BJ (cell line): ENCODE results near the gene MSX2. TPM values are rescaled to one million over a fixed set of nuclear protein-coding genes. Genes with fewer than 3 reads are reported as not detected.

ENCODE experiments used
- CTCF ChIA-PET: fragments of 350-600 bp; formaldehyde crosslinking; extraction: SDS; loops from one replicate; lab custom pipeline; 2021; ENCODE audit warnings: antibody characterized with exemption, inconsistent platforms; lab: Yijun Ruan, JAX
- POLR2A ChIA-PET: fragments of 300-600 bp; sonication (Branson Sonifier 250); formaldehyde crosslinking; extraction: SDS; loops from one replicate; lab custom pipeline; 2021; ENCODE audit warnings: antibody characterized with exemption; lab: Charles Lee
- DNase-seq: peaks from one replicate; pipeline ENCODE4 v3.0.0-alpha.2; 2011; ENCODE audit warnings: low read depth
- H3K27me3 ChIP-seq: 2 replicates; pipeline ENCODE4 v1.6.0; 2011; ENCODE audit warnings: low read length; ENCODE audit not compliant: control insufficient read depth, insufficient read depth
- H3K36me3 ChIP-seq: 2 replicates; pipeline ENCODE4 v1.5.1; 2011; ENCODE audit warnings: low read length; ENCODE audit not compliant: control insufficient read depth, insufficient read depth
- H3K4me3 ChIP-seq: 2 replicates; pipeline ENCODE4 v1.5.1; 2011; ENCODE audit warnings: low read depth, mild to moderate bottlenecking, control low read depth, low read length
- polyA plus RNA-seq: library from polyadenylated mRNA; depleted of rRNA; stranded (reverse); fragments of >200 nt; gene quantifications from 2 replicates; pipeline ENCODE4 v1.2.3, GENCODE V29; 2011
- TF ChIP-seq, protein P1 (sequence below): IDR thresholded peaks from 2 replicates; pipeline ENCODE4 v1.5.1; 2011; ENCODE audit warnings: low read depth, mild to moderate bottlenecking, control low read depth, inconsistent platforms, low read length, moderate library complexity; ENCODE audit not compliant: insufficient read depth

Gene MSX2
- polyA plus RNA-seq, 1 experiment, result 2.1 TPM

DNA sequence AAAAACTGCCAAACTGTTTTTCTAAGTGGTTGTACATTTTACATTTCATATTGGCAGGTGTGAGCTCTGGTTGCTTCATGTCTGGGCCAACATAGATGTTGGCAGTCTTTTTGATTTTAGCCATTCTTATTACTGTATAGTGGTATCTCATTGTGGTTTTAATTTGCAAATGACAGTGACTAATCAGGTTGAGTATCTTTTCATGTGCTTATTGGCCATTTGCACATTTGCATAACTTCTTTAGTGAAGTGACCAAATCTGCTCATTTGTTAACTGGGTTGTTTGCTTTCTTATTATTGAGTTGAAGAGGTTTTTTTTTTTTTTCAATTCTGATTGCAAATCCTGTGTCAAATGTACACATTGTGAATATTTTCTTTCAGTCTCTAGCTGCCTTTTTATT, 36.9 kb upstream of the MSX2 start:
- POLR2A ChIA-PET, result no interaction called here
- no peak overlapping the region for H3K4me3 ChIP-seq
- CTCF ChIA-PET, result no interaction called here

DNA sequence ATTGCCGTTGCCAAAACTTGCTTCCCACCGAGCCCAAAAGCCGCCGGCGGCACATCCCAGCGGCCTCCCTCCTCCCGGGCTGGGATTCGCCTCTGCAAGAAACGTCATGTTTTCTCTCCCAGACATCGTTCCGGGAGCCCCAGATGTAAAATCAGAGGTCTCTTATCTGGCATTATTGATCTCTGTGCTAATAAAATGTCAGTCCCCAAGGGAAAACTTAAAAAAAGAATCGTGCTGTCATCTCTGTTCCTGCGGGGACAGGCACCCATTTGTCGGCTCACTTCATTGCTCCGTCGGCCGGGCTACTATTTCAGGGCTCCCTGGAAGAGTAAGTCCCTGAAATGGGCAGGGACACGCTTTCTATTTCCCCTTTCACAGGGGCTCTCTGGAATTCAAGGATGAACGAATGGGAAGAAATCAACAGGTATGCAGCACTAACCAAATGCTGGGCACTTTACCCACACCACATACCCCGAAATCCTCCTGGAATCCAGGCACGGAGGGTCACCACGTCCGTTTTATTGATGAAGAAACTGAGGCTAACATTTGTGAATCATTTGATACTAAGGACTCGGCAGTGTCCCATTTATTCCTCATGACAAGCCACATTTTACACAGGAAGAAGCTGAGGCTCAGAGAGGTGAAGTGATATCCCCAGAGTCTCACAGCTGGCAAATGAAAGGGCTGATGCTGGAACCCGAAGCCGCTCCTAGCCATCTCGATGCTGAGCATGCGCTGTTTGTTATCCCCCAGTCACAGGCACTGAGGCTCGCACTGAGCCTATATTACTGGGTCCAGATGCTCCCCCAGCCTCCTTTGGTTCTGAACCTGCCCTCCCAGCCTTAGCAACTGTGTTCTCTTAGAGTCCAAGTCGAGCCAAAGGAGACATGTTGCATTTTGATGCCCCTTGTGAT, 35.7 kb upstream of the MSX2 start:
- no peaks in the 10 kb centered on the region for H3K36me3 ChIP-seq
- ChIA-PET CTCF (no interaction called here), POLR2A (no interaction called here)
- DNase-seq, result no peak
- peaks cover 9% of the 10 kb centered on the region for H3K27me3 ChIP-seq
- TF ChIP-seq, protein P1, sequence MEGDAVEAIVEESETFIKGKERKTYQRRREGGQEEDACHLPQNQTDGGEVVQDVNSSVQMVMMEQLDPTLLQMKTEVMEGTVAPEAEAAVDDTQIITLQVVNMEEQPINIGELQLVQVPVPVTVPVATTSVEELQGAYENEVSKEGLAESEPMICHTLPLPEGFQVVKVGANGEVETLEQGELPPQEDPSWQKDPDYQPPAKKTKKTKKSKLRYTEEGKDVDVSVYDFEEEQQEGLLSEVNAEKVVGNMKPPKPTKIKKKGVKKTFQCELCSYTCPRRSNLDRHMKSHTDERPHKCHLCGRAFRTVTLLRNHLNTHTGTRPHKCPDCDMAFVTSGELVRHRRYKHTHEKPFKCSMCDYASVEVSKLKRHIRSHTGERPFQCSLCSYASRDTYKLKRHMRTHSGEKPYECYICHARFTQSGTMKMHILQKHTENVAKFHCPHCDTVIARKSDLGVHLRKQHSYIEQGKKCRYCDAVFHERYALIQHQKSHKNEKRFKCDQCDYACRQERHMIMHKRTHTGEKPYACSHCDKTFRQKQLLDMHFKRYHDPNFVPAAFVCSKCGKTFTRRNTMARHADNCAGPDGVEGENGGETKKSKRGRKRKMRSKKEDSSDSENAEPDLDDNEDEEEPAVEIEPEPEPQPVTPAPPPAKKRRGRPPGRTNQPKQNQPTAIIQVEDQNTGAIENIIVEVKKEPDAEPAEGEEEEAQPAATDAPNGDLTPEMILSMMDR, result no peak
- H3K4me3 ChIP-seq, result no peak overlapping the region

More for the DNA sequence above, 36.9 kb upstream of the MSX2 start:
- DNase-seq, result no peak
- Histone ChIP-seq H3K36me3 (no peaks in the 10 kb centered on the region), H3K27me3 (peaks cover 9% of the 10 kb centered on the region)
- TF ChIP-seq, protein P1, result no peak

DNA sequence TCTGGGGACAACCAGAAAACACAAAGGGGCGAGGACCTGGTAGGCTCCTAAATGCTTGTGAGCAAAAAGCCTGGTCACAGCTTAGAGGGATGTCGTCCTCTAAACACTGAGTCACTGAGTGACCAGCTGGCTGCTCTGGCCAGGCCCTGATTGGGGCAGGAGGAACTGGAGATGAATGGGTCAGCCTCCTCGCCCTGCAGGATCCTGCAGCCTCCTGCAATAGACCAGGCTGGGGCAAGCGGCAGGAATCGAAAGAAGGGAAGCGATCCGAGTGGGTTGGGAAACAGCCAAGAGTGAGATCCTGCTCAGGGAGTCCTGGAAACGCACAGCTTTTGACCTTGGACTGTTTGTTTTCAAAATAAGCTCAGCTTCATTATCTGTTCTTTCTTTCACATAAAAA, 34.1 kb upstream of the MSX2 start:
- CTCF ChIA-PET, result no interaction called here
- no peaks in the 10 kb centered on the region for H3K36me3 ChIP-seq
- TF ChIP-seq, protein P1, result no peak
- POLR2A ChIA-PET, result no interaction called here
- no peak for DNase-seq
- peaks cover 9% of the 10 kb centered on the region for H3K27me3 ChIP-seq
- H3K4me3 ChIP-seq, result no peak overlapping the region

DNA sequence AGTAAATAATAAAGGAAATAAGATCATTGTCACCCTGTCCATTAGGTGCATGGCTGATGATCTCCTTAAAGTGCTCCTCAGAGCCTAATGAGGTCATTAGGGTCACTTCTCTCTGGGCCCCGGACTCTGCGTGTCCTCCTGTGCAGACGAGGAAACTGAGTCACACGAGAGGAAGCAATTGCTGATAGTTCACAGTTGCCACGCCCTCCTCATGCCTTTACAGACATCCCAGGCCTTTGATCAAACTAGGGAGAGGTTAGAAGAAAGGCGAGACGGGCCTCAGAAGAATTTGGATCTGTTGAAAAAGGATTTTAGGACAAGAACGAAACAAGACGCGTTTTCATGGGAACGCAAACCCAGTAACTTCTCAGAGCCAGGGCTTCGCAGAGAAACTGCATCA, 32.0 kb upstream of the MSX2 start:
- Histone ChIP-seq H3K27me3 (peaks cover 9% of the 10 kb centered on the region), H3K36me3 (no peaks in the 10 kb centered on the region), H3K4me3 (no peak overlapping the region)
- ChIA-PET POLR2A (interaction anchor here (0.7 kb wide), 1 partner anchor 86 kb away, joined by 9 read pairs; no protein-coding TSS in a partner anchor), CTCF (no interaction called here)
- TF ChIP-seq, protein P1, result no peak
- no peak for DNase-seq

DNA sequence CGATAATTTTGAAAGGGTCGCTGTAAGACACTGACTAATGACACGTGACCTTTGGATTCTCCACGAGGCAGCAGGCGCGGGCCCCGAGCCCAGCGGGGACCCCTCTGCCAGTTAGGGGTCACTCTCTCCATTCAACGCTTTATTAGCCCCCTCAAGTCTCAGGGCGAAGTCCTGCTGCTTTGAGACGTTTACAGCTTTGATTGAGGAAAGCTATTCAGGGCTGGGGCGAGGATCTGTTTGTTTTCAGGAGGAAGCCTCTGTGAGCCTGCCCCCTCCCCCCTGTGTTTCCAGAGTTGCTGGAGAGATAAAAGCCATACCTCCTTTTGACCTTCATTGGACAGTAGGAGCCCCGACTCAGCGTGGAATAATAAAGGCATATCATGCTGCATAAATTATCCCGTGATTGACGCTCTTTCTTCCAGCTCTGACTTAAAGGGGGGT, 31.4 kb upstream of the MSX2 start:
- Histone ChIP-seq H3K4me3 (no peak overlapping the region), H3K36me3 (no peaks in the 10 kb centered on the region), H3K27me3 (peaks cover 9% of the 10 kb centered on the region)
- no peak for DNase-seq
- TF ChIP-seq, protein P1, result no peak
- CTCF ChIA-PET, result no interaction called here
- POLR2A ChIA-PET, result no interaction called here
